Eye (tissue), 1 donor: ENCODE data around the gene ZC2HC1B.
A peak's percentile ranks its signal among the peaks of the same experiment; 100 is the strongest.
"Not testable (repeated sequence)": the region's sequence is repeated elsewhere in the genome, so short reads cannot be mapped to it uniquely, and the experiment has no call there.

Experiments used
- DNase-seq: peaks from one replicate; pipeline ENCODE4 v3.0.0-alpha.2; 2015

The ZC2HC1B gene

GRCh38 chr6:143864234-143864633, at the start of gene ZC2HC1B:
Gene ZC2HC1B (plus strand): TSS chr6:143864474. CDS start chr6:143864540, 66 bp downstream.
- DNase-seq: no peak

GRCh38 chr6:143817621-143818020, 46.7 kb upstream of the ZC2HC1B start:
- no peak for DNase-seq

- no peak for DNase-seq
Measured at GRCh38 chr6:143821359-143821758, 42.9 kb upstream of the ZC2HC1B start.

- DNase-seq: no peak
Measured at GRCh38 chr6:143822584-143823024, 41.7 kb upstream of the ZC2HC1B start.

- no peak for DNase-seq
Measured at GRCh38 chr6:143823548-143823947, 40.7 kb upstream of the ZC2HC1B start.

- no peak for DNase-seq
Measured at GRCh38 chr6:143828572-143828971, 35.7 kb upstream of the ZC2HC1B start.

GRCh38 chr6:143836150-143836549, 28.1 kb upstream of the ZC2HC1B start:
- DNase-seq: no peak

GRCh38 chr6:143838395-143838794, 25.9 kb upstream of the ZC2HC1B start:
- no peak for DNase-seq

GRCh38 chr6:143839196-143839595, 25.1 kb upstream of the ZC2HC1B start:
- no peak for DNase-seq

- no peak for DNase-seq
Measured at GRCh38 chr6:143840595-143841265, 23.5 kb upstream of the ZC2HC1B start.

- DNase-seq: no peak
Measured at GRCh38 chr6:143842461-143842901, 21.8 kb upstream of the ZC2HC1B start.

- peak; percentile 99 for DNase-seq
Measured at GRCh38 chr6:143842902-143843676, 21.2 kb upstream of the ZC2HC1B start, which contains the start of gene LTV1. Gene LTV1 (plus strand): TSS chr6:143843338. CDS start chr6:143843478, 140 bp downstream.

GRCh38 chr6:143843677-143843999, 20.6 kb upstream of the ZC2HC1B start:
- no peak for DNase-seq

- no peak for DNase-seq
Measured at GRCh38 chr6:143844006-143844405, 20.3 kb upstream of the ZC2HC1B start.

GRCh38 chr6:143845033-143845432, 19.2 kb upstream of the ZC2HC1B start:
- no peak for DNase-seq

- DNase-seq: not testable (repeated sequence)
Measured at GRCh38 chr6:143851706-143852105, 12.6 kb upstream of the ZC2HC1B start.

GRCh38 chr6:143855057-143855456, 9.2 kb upstream of the ZC2HC1B start:
- DNase-seq: not testable (repeated sequence)

GRCh38 chr6:143856762-143857161, 7.5 kb upstream of the ZC2HC1B start:
- not testable (repeated sequence) for DNase-seq

- DNase-seq: no peak
Measured at GRCh38 chr6:143857651-143858050, 6.6 kb upstream of the ZC2HC1B start.

- DNase-seq: no peak
Measured at GRCh38 chr6:143859891-143860660, 4.2 kb upstream of the ZC2HC1B start.

GRCh38 chr6:143863771-143864170, 503 bp upstream of the ZC2HC1B start:
- DNase-seq: no peak

- DNase-seq: no peak
Measured at GRCh38 chr6:143867236-143867635, 3.0 kb downstream of the ZC2HC1B start.

- DNase-seq: not testable (repeated sequence)
Measured at GRCh38 chr6:143868808-143869207, 4.5 kb downstream of the ZC2HC1B start.
